Coronary artery (tissue), 2 donors: ENCODE data around the gene PARD3.

Experiments
- DNase-seq: peaks from one replicate; pipeline ENCODE4 v3.0.0-alpha.2; 2017; ENCODE audit warnings: low spot score
- H3K27ac ChIP-seq, 2 donors: fragments of 200-600 bp; sonication (generic); one replicate each; pipeline ENCODE4 v1.5.1; 2016 to 2019
- H3K4me3 ChIP-seq: fragments of 200-600 bp; sonication (generic); 2 replicates; pipeline ENCODE4 v1.5.1; 2016; ENCODE audit warnings: mild to moderate bottlenecking, moderate library complexity
- TF ChIP-seq, protein P1 (sequence below): fragments of 200-600 bp; sonication (generic); IDR thresholded peaks from one replicate; pipeline ENCODE4 v1.5.1; 2019; ENCODE audit warnings: antibody characterized with exemption

The PARD3 gene

DNA sequence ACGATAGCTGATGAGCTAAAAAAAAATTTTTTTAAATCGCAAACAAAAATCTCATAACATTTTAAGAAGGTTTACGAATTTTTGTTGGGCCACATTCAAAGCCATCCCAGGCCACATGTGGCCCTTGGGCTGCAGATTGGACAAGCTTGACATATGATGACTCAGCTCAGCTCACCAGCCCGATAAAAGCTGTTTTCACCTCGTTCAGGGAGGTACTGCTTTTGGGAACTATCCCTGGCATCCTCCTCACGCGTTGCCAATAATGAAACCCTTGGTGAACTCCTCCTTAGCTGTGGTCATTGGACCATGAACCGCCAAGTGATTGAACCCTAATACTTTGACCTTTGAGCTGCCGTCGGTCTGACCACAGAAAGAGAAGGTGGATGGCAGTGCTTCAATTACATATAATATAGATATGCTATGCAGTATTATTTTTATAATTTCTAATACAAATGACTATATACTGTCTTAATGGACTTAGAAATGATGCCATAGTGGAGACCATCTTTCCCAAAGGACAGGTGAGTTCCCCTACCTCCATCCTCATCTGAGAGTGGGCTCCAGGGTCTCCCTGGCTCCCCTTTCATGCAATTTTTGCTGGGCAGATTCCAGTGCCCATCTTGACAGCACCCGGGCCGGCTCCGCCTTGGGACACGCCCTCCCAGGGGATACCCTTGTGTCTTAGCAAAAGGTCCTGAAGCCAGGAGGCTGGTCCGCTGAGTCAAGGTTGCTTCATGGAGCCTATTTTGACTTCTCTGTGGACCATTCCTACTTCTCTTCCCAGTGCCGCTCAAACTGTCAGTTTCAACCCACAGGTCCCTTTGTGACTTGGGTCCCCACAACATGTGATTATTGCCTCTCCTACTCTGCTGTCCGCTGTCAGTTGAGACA is 707.2 kb downstream of the PARD3 start:
- no peak for DNase-seq
- Histone ChIP-seq H3K4me3 (no peak overlapping the region), H3K27ac (no peak overlapping the region)
- TF ChIP-seq, protein P1, sequence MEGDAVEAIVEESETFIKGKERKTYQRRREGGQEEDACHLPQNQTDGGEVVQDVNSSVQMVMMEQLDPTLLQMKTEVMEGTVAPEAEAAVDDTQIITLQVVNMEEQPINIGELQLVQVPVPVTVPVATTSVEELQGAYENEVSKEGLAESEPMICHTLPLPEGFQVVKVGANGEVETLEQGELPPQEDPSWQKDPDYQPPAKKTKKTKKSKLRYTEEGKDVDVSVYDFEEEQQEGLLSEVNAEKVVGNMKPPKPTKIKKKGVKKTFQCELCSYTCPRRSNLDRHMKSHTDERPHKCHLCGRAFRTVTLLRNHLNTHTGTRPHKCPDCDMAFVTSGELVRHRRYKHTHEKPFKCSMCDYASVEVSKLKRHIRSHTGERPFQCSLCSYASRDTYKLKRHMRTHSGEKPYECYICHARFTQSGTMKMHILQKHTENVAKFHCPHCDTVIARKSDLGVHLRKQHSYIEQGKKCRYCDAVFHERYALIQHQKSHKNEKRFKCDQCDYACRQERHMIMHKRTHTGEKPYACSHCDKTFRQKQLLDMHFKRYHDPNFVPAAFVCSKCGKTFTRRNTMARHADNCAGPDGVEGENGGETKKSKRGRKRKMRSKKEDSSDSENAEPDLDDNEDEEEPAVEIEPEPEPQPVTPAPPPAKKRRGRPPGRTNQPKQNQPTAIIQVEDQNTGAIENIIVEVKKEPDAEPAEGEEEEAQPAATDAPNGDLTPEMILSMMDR = no peak

DNA sequence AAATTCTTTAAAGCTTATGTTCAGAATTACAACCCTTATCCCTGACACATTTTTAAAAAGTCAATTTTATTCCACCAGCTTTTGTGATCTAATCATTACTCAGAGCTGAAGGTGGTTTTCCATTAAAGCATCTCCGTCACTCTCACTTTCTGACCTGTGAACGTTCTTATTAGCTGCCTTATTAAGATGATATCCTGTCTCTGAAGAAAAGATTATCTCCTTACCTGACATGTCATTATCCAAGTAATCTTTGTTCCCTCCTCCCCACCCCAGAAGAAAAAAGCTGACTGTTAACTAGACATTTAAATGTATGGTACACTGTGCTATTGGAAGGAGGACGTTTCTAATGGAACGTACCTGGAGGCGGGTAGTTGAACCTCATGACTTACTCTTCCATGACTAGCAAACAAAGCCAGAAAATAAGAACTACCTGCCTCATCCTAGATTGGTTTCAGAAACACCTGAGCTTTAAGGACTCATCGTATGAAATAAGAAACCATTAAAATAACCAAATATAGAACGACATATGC is 708.7 kb downstream of the PARD3 start:
- no peak for DNase-seq
- no peak overlapping the region for H3K4me3 ChIP-seq
- no peak overlapping the region for H3K27ac ChIP-seq
- TF ChIP-seq, protein P1 = no peak

DNA sequence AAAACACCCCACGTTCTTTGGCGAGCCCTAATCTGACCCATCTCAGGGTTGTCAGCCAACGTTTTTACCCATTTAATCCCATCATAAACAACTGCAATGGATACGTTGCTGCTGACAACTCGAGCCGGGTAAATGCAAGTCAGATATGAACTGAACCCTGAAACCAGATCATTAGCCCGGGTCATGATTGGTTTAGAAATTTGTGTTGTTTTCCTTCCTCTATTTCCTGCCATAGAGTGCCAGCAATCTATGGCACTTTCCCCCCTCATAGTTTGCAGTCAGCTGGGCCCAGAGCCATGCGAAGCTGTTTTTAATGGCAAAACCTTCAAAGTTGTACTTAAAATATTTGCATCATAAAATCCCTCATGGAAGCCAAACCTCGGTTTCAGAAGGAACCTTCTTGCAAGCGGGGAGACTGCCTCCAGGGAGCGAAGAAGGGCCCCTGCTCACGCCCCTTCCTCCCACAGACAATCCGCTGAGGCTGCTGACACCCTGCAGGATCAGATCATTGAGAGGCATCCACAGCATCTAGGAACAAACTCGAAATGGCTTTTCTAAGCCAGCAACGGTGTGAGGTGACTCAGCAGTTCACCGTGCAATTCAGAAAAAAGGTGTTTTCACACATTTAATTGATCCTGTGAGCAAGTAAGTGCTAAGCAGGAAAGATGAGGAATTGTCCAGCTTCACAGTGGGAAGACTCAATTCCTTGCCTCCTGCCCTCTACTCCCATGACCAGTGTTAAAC is 710.1 kb downstream of the PARD3 start:
- Histone ChIP-seq H3K27ac (no peak overlapping the region), H3K4me3 (no peak overlapping the region)
- DNase-seq = no peak
- TF ChIP-seq, protein P1 = no peak

DNA sequence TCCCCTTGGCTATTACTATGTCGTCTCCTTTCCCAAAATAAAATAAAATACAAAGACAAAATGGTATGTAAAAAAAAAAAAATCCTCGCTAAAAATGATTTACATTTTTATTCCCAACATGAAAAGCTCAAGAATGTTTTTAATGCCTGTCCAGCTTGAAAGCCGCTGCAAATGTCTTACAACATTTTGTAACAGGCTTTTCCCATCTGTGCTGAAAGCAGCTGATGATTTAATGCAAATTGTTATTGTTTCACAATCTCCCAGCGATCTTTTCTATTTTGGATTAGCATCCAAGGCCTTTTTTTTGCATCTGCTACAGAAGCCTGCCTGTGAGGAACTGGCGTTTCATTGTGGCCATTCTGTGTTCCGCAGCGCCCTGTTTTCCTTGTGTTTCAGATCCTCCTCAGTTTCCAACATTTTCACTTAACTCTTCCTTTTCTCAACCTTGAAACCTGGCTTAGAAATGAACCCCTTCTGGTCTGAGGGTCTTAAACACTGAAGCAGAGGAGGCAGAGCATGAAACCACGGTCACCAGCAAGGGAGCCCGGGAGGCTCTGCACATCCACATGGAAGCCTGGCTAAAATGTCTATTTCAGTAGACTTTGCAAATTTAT is 712.1 kb downstream of the PARD3 start:
- TF ChIP-seq, protein P1 = no peak
- DNase-seq = no peak
- no peak overlapping the region for H3K27ac ChIP-seq

DNA sequence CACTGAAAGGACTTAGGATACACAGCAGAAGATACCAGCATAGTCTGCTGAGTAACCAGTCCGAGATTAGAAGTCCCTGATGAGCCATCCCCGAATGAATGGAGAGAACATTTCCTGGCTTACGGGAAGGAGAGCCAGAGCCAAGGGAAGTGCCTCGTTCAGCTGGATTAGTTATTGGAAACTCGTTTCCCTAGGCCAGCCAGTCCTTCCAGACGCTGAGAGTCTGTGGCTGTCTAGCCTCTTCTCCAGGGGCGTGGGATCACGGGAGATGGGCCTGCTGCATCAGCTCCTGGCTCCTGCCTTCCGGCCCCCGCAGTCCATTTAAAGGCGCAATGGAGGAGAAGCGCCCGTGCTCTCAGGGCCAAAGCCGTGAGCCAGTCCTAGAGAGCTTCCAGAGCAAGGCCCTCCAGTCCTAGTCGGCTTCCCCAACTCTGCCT is 712.8 kb downstream of the PARD3 start:
- H3K4me3 ChIP-seq = peak overlapping the region; percentile 47
- DNase-seq = peak; percentile 81
- peak overlapping the region in 1 of 2 donors; percentile 71 for H3K27ac ChIP-seq
- TF ChIP-seq, protein P1 = no peak

More for the DNA sequence above, 712.1 kb downstream of the PARD3 start:
- no peak overlapping the region for H3K4me3 ChIP-seq

DNA sequence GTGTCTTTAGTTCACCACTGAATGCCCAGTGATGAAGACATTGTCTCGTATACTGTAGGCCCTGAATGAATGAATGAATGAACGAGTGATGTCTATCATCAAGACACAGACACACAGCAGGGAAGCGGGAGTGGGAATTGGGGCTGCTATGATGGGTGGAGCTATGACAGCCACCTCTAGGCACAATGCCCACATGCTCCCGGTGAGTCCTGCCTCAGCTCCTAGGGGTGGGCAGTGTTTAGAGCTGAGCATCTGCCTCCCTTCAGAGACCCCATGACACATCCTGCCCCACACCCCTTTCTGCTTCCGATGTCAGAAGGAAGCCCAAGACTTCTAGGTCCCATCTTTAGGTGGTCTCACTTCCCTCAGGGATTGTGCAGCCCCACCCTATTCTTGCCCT is 714.1 kb downstream of the PARD3 start:
- no peak for DNase-seq
- Histone ChIP-seq H3K4me3 (no peak overlapping the region), H3K27ac (no peak overlapping the region)
- TF ChIP-seq, protein P1 = no peak
